Glutamatergic neuron (in vitro differentiated cells): ENCODE measurements around the gene PHPT1. TPM values are rescaled to one million over a fixed set of nuclear protein-coding genes. Genes with fewer than 3 reads are reported as not detected.
A peak's percentile ranks its signal among the peaks of the same experiment; 100 is the strongest.

Source experiments
- DNase-seq: peaks from one replicate; pipeline ENCODE4 v3.0.0; 2022
- H3K27ac Mint-ChIP-seq: one replicate; pipeline ENCODE4 v1.8.0; 2020; ENCODE audit warnings: mild to moderate bottlenecking, mixed read lengths, inconsistent platforms; ENCODE audit not compliant: unreplicated experiment
- H3K27me3 Mint-ChIP-seq: one replicate; pipeline ENCODE4 v1.8.0; 2020; ENCODE audit warnings: mild to moderate bottlenecking, moderate library complexity, mixed read lengths, inconsistent platforms; ENCODE audit not compliant: unreplicated experiment
- H3K36me3 Mint-ChIP-seq: one replicate; pipeline ENCODE4 v1.8.0; 2020; ENCODE audit warnings: mild to moderate bottlenecking, mixed read lengths, inconsistent platforms; ENCODE audit not compliant: unreplicated experiment
- H3K4me1 Mint-ChIP-seq: one replicate; pipeline ENCODE4 v1.8.0; 2020; ENCODE audit warnings: mild to moderate bottlenecking, low read depth, mixed read lengths, inconsistent platforms; ENCODE audit not compliant: unreplicated experiment
- H3K4me3 Mint-ChIP-seq: one replicate; pipeline ENCODE4 v1.8.0; 2020; ENCODE audit warnings: mild to moderate bottlenecking, mixed read lengths, inconsistent platforms; ENCODE audit not compliant: unreplicated experiment
- H3K9me3 Mint-ChIP-seq: one replicate; pipeline ENCODE4 v1.8.0; 2020; ENCODE audit warnings: mild to moderate bottlenecking, moderate library complexity, mixed read lengths, inconsistent platforms; ENCODE audit not compliant: unreplicated experiment
- total RNA-seq: library from RNA; stranded (reverse); fragmentation: NEBNext Ultra II Directional; extraction: Animal tissue kit (Norgen Biotek cat#: 25700); gene quantifications from one replicate; pipeline ENCODE4 v1.2.1, GENCODE V29; 2021; ENCODE audit not compliant: unreplicated experiment
- TF ChIP-seq, protein P1 (sequence below): fragments of 200-600 bp; sonication (generic); IDR thresholded peaks from one replicate; pipeline ENCODE4 v1.5.0; 2021; ENCODE audit not compliant: partially characterized antibody, unreplicated experiment

PHPT1 gene
- total RNA-seq, 1 donor from 2014 or later, result 101 TPM

DNA sequence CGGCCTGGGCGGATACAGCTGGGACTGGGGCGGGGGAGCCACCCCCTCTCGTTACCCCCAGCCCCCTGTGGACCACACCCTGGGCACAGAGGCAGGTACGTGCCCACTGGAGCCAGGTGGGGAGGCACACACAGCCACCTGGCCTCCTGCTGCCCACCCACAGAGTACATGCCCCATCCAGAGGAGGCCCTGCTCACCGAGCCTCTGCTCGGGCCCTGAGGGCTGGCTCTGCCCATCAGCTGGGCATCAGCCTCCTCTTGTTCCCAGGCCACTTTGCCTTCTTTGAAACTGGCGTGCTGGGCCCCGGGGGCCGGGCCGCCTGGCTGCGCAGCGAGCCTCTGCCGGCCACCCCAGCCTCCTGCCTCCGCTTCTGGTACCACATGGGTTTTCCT, 9.2 kb downstream of the PHPT1 start:
- Mint-ChIP-seq H3K9me3 (peaks cover 4% of the 10 kb centered on the region), H3K4me3 (no peak overlapping the region), H3K27ac (no peak overlapping the region), H3K4me1 (peaks cover 2% of the 10 kb centered on the region), H3K27me3 (no peaks in the 10 kb centered on the region), H3K36me3 (no peaks in the 10 kb centered on the region)
- DNase-seq, result peak; percentile 16
- TF ChIP-seq, protein P1, sequence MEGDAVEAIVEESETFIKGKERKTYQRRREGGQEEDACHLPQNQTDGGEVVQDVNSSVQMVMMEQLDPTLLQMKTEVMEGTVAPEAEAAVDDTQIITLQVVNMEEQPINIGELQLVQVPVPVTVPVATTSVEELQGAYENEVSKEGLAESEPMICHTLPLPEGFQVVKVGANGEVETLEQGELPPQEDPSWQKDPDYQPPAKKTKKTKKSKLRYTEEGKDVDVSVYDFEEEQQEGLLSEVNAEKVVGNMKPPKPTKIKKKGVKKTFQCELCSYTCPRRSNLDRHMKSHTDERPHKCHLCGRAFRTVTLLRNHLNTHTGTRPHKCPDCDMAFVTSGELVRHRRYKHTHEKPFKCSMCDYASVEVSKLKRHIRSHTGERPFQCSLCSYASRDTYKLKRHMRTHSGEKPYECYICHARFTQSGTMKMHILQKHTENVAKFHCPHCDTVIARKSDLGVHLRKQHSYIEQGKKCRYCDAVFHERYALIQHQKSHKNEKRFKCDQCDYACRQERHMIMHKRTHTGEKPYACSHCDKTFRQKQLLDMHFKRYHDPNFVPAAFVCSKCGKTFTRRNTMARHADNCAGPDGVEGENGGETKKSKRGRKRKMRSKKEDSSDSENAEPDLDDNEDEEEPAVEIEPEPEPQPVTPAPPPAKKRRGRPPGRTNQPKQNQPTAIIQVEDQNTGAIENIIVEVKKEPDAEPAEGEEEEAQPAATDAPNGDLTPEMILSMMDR, result no peak

GRCh38 chr9:136858844-136859757, 9.9 kb downstream of the PHPT1 start:
- H3K36me3 Mint-ChIP-seq, result no peaks in the 10 kb centered on the region
- H3K27ac Mint-ChIP-seq, result no peak overlapping the region
- TF ChIP-seq, protein P1, result no peak
- H3K9me3 Mint-ChIP-seq, result peaks cover 6% of the 10 kb centered on the region
- no peak for DNase-seq
- H3K4me1 Mint-ChIP-seq, result peaks cover 5% of the 10 kb centered on the region
- no peak overlapping the region for H3K4me3 Mint-ChIP-seq
- no peaks in the 10 kb centered on the region for H3K27me3 Mint-ChIP-seq

DNA sequence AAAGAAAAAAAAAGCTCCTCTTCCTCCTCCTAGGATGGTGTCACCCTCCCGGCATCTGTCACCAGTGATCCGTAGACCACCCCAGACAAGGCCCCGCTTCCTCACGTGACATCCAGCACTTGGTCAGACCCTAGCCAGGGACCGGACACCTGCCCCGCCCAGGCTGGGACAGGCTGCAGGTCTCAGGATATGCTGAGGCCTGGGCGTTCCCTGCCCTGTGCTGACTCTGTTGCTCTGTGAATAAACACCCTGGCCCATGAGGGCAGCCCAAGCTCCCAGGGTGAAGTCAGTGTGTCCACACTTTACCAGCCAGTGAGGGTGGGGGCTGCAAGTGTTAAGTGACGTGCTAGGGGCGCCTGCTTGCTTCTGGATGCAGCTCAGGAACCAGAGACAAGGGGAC, 11.3 kb downstream of the PHPT1 start:
- Mint-ChIP-seq H3K36me3 (no peaks in the 10 kb centered on the region), H3K27me3 (no peaks in the 10 kb centered on the region), H3K4me3 (no peak overlapping the region), H3K9me3 (peaks cover 9% of the 10 kb centered on the region), H3K4me1 (peaks cover 5% of the 10 kb centered on the region), H3K27ac (peak overlapping the region; percentile 73)
- TF ChIP-seq, protein P1, result no peak
- peak; percentile 11 for DNase-seq

GRCh38 chr9:136860933-136861873, 12.0 kb downstream of the PHPT1 start:
- Mint-ChIP-seq H3K27me3 (no peaks in the 10 kb centered on the region), H3K36me3 (no peaks in the 10 kb centered on the region), H3K9me3 (peaks cover 9% of the 10 kb centered on the region), H3K4me3 (no peak overlapping the region), H3K4me1 (peaks cover 5% of the 10 kb centered on the region), H3K27ac (no peak overlapping the region)
- TF ChIP-seq, protein P1, result no peak
- DNase-seq, result no peak
